IMR-90 (cell line): ENCODE measurements around the gene ERH. TPM values are rescaled to one million over a fixed set of nuclear protein-coding genes. Genes with fewer than 3 reads are reported as not detected.

Source experiments
- ATAC-seq: fragments of 200-7000 bp; cut with Tn5 transposase; 2 replicates; pipeline ENCODE4 v1.9.1; 2020; ENCODE audit warnings: low read depth, mild to moderate bottlenecking, moderate library complexity
- BruUV-seq: library from RNA; stranded (reverse); fragments of 400-500 nt; replicated peaks from 2 replicates; lab custom pipeline; 2021; lab: Mats Ljungman, UMichigan
- CTCF ChIA-PET: fragments of 300-600 bp; formaldehyde crosslinking; extraction: SDS; loops from one replicate; lab custom pipeline; 2021; ENCODE audit warnings: antibody characterized with exemption; lab: Yijun Ruan, JAX
- POLR2A ChIA-PET: fragments of 300-600 bp; sonication (Branson Sonifier 250); formaldehyde crosslinking; loops from one replicate; lab custom pipeline; 2022; ENCODE audit warnings: antibody characterized with exemption; ENCODE audit not compliant: unreplicated experiment; lab: Charles Lee
- DNase-seq: peaks from one replicate; pipeline ENCODE4 v3.0.0; 2013
- H2AFZ ChIP-seq: replicated peaks from 2 replicates; pipeline ENCODE3; 2013; ENCODE audit warnings: low read length, mild to moderate bottlenecking; ENCODE audit not compliant: poor library complexity
- H2AK5ac ChIP-seq: 2 replicates; pipeline ENCODE4 v1.6.1; 2013; ENCODE audit warnings: low read depth, low read length, inconsistent platforms
- H2AK9ac ChIP-seq: replicated peaks from 2 replicates; pipeline ENCODE3; 2013; ENCODE audit warnings: mild to moderate bottlenecking, low read depth, low read length, moderate library complexity; ENCODE audit not compliant: poor library complexity
- H2BK120ac ChIP-seq: 2 replicates; pipeline ENCODE4 v1.6.1; 2013; ENCODE audit warnings: low read depth, low read length, inconsistent platforms
- H2BK15ac ChIP-seq: 3 replicates; pipeline ENCODE4 v1.6.1; 2013; ENCODE audit warnings: low read depth, low read length, inconsistent platforms
- H2BK20ac ChIP-seq: 2 replicates; pipeline ENCODE4 v1.6.1; 2013; ENCODE audit warnings: low read depth, mild to moderate bottlenecking, inconsistent platforms, low read length, moderate library complexity
- H2BK5ac ChIP-seq: 2 replicates; pipeline ENCODE4 v1.6.1; 2013; ENCODE audit warnings: mild to moderate bottlenecking, low read depth, low read length, inconsistent platforms; ENCODE audit not compliant: poor library complexity, severe bottlenecking
- H3K14ac ChIP-seq: replicated peaks from 2 replicates; pipeline ENCODE4 v1.6.1; 2013; ENCODE audit warnings: low read depth, low read length, inconsistent platforms
- H3K18ac ChIP-seq: 2 replicates; pipeline ENCODE4 v1.6.1; 2013; ENCODE audit warnings: low read depth, low read length, control low read depth
- H3K23ac ChIP-seq: 2 replicates; pipeline ENCODE4 v1.6.1; 2013; ENCODE audit warnings: low read depth, low read length, inconsistent platforms
- H3K27ac ChIP-seq: 2 replicates; pipeline ENCODE4 v1.5.1; 2013; ENCODE audit warnings: mild to moderate bottlenecking, control low read depth, low read length; ENCODE audit not compliant: insufficient read depth
- H3K27me3 ChIP-seq: 2 replicates; pipeline ENCODE4 v1.6.1; 2013; ENCODE audit warnings: low read length; ENCODE audit not compliant: control insufficient read depth, insufficient read depth
- H3K36me3 ChIP-seq: 2 replicates; pipeline ENCODE4 v1.6.1; 2013; ENCODE audit warnings: low read length, mixed read lengths; ENCODE audit not compliant: control insufficient read depth, insufficient read depth
- H3K4ac ChIP-seq: 2 replicates; pipeline ENCODE4 v1.6.1; 2013; ENCODE audit warnings: low read depth, low read length, inconsistent platforms
- H3K4me1 ChIP-seq: 2 replicates; pipeline ENCODE4 v1.6.1; 2013; ENCODE audit warnings: low read length, mixed read lengths; ENCODE audit not compliant: control insufficient read depth, insufficient read depth
- H3K4me2 ChIP-seq: 2 replicates; pipeline ENCODE4 v1.6.1; 2013; ENCODE audit warnings: low read depth, mild to moderate bottlenecking, control low read depth, low read length, moderate library complexity
- H3K4me3 ChIP-seq: 2 replicates; pipeline ENCODE4 v1.5.1; 2013; ENCODE audit warnings: low read depth, mild to moderate bottlenecking, control low read depth, low read length, moderate library complexity; ENCODE audit not compliant: insufficient read depth
- H3K56ac ChIP-seq: 2 replicates; pipeline ENCODE4 v1.6.1; 2013; ENCODE audit warnings: low read length, inconsistent platforms; ENCODE audit not compliant: insufficient read depth; ENCODE audit errors: extremely low read depth
- H3K79me1 ChIP-seq, 2 experiments: 2 replicates each; pipeline ENCODE4 v1.6.1; 2013; ENCODE audit warnings: low read length in 2 of 2, inconsistent platforms in 1 of 2, low read depth in 1 of 2
- H3K9ac ChIP-seq: 2 replicates; pipeline ENCODE4 v1.6.1; 2013; ENCODE audit warnings: low read depth, low read length, control low read depth
- H3K9me1 ChIP-seq: 2 replicates; pipeline ENCODE4 v1.6.1; 2013; ENCODE audit warnings: low read length, inconsistent platforms; ENCODE audit not compliant: insufficient read depth
- H3K9me3 ChIP-seq: 2 replicates; pipeline ENCODE4 v1.6.1; 2013; ENCODE audit warnings: low read length; ENCODE audit not compliant: control insufficient read depth, insufficient read depth
- H4K20me1 ChIP-seq: 2 replicates; pipeline ENCODE4 v1.6.1; 2013; ENCODE audit warnings: low read length, inconsistent platforms; ENCODE audit not compliant: insufficient read depth
- H4K5ac ChIP-seq: 2 replicates; pipeline ENCODE4 v1.6.1; 2013; ENCODE audit warnings: mild to moderate bottlenecking, low read depth, low read length, control low read depth
- H4K8ac ChIP-seq, 2 experiments: 2 replicates each; pipeline ENCODE4 v1.6.1; 2013; ENCODE audit warnings: low read depth in 2 of 2, low read length in 2 of 2, control low read depth in 1 of 2, inconsistent platforms in 1 of 2
- H4K91ac ChIP-seq: 2 replicates; pipeline ENCODE4 v1.6.1; 2013; ENCODE audit warnings: low read depth, low read length, inconsistent platforms; ENCODE audit not compliant: insufficient read depth
- BHLHE40 ChIP-seq: fragments of 150-350 bp; IDR thresholded peaks from 2 replicates; pipeline ENCODE4 v1.6.1; 2016; ENCODE audit warnings: mild to moderate bottlenecking, low read depth, low read length
- CEBPB ChIP-seq: IDR thresholded peaks from 2 replicates; pipeline ENCODE4 v1.6.1; 2012; ENCODE audit warnings: low read depth, low read length, improper control_type of control experiment
- CHD1 ChIP-seq: IDR thresholded peaks from 2 replicates; pipeline ENCODE4 v1.6.1; 2012; ENCODE audit warnings: low read depth, low read length, improper control_type of control experiment
- POLR2A ChIP-seq: IDR thresholded peaks from 2 replicates; pipeline ENCODE4 v1.6.1; 2012; ENCODE audit warnings: mild to moderate bottlenecking, low read depth, low read length
- WGBS, 2 experiments: methylation state at CpG; one replicate each; pipeline versions ENCODE4 v1.1.5 to v1.1.7; 2013; ENCODE audit warnings: missing lambda C conversion rate in 2 of 2; ENCODE audit not compliant: insufficient read length in 1 of 2; ENCODE audit errors: extremely low coverage in 2 of 2; 5-methylcytosine and 5-hydroxymethylcytosine counted together
- dilution Hi-C: fragments of 300-500 bp; cut with HindIII; formaldehyde crosslinking; loops from one replicate; pipeline ENCODE4 v1.14.3; 2018; ENCODE audit warnings: low sequenced_read_pairs; ENCODE audit not compliant: unreplicated experiment
- in situ Hi-C: fragments of 300-500 bp; cut with MboI; formaldehyde crosslinking; loops from 3 replicates; pipeline ENCODE4 v1.14.3; 2019; ENCODE audit warnings: low sequenced_read_pairs, inconsistent platforms, mixed read lengths
- intact Hi-C: fragments of 100-400 bp; cut with micrococcal nuclease; formaldehyde crosslinking; loops from 2 replicates; pipeline ENCODE4 v1.10.0; 2022
- polyA plus RNA-seq, 3 experiments: library from polyadenylated mRNA; depleted of rRNA; stranded (reverse); fragments of >200 nt; gene quantifications; 2 replicates each; pipeline ENCODE4 v1.2.3, GENCODE V29; 2012; ENCODE audit warnings: low replicate concordance in 1 of 3
- total RNA-seq: library from RNA; depleted of rRNA; stranded (reverse); fragments of >200 nt; gene quantifications from 2 replicates; pipeline ENCODE4 v1.2.3, GENCODE V29; 2012

The ERH gene
- total and polyA plus RNA-seq, 2 of the 4 experiments (the other 2 are of a cell fraction) = 64.2 to 150 TPM

DNA sequence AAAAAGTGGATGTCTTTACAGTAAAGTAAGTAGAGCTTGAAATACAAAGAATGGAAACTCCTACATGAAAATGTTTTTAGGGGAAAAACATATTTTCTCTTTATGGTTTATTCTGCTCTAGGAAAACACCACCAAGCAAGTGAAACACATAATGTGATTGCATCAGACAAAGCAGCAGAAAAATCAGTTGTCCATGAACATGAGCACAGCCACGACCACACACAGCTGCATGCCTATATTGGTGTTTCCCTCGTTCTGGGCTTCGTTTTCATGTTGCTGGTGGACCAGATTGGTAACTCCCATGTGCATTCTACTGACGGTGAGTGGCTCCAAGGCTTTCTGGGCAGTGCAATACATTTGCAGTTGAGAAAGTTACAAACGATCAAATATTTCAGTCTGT is 43.8 kb upstream of the ERH start:
- Histone ChIP-seq H3K9me3 (no peaks in the 10 kb centered on the region), H3K79me1 (peaks cover 32 to 50% of the 10 kb centered on the region in 2 experiments), H3K4me2 (no peak overlapping the region), H3K9ac (no peak overlapping the region), H3K27me3 (no peaks in the 10 kb centered on the region), H3K56ac (no peak overlapping the region), H3K36me3 (peaks cover 12% of the 10 kb centered on the region), H2BK120ac (no peak overlapping the region; the same call in 1 of the 2 replicates), H4K5ac (no peak overlapping the region), H4K91ac (no peak overlapping the region), H2AFZ (no peak overlapping the region), H2AK9ac (no peak overlapping the region), H3K9me1 (peaks cover 16% of the 10 kb centered on the region), H3K4me1 (no peaks in the 10 kb centered on the region), H2AK5ac (no peak overlapping the region), H3K18ac (no peak overlapping the region; the same call in 1 of the 2 replicates), H3K23ac (0 out of 2 replicates have a peak overlapping the region, but pooled peaks have one; percentile 59), H3K4ac (peak overlapping the region; percentile 8; the same call in 1 of the 2 replicates), H2BK15ac (no peak overlapping the region), H4K8ac (no peak overlapping the region), H3K4me3 (no peak overlapping the region), H2BK20ac (no peak overlapping the region), H3K14ac (no peak overlapping the region), H4K20me1 (peaks cover 8% of the 10 kb centered on the region), H2BK5ac (no peak overlapping the region), H3K27ac (no peak overlapping the region)
- WGBS, 2 experiments = 100% methylated on average over 2 of the region's 5 CpGs; no CpG with 5 or more reads in 1 of the 2 experiments
- TF ChIP-seq BHLHE40 (no peak), CHD1 (no peak), POLR2A (no peak), CEBPB (0 out of 2 replicates have a peak, but pooled peaks have one; percentile 28)
- ATAC-seq (no peak), DNase-seq (no peak)
- intact Hi-C loops = no loop called here
- ChIA-PET POLR2A (interaction anchor here (0.6 kb wide), 1 partner anchor 10 kb away, joined by 3 read pairs; no protein-coding TSS in a partner anchor), CTCF (no interaction called here)
- in situ Hi-C loops = no loop called here
- no TSS peak for BruUV-seq
- dilution Hi-C loops = no loop called here
